RWPE2 (cell line): ENCODE measurements around the gene VPS52.

Source experiments
- ATAC-seq: fragments of 200-7000 bp; cut with Tn5 transposase; 3 replicates; pipeline ENCODE4 v1.9.1; 2021; ENCODE audit warnings: low read depth
- DNase-seq: peaks from one replicate; pipeline ENCODE4 v3.0.0-alpha.2; 2020; ENCODE audit warnings: low spot score
- H3K27ac ChIP-seq: fragments of 450-650 bp; 2 replicates; pipeline ENCODE4 v1.5.1; 2017; ENCODE audit warnings: mild to moderate bottlenecking; ENCODE audit not compliant: poor library complexity, severe bottlenecking
- H3K27me3 ChIP-seq: fragments of 250-450 bp; sonication (Bioruptor Pico); 2 replicates; pipeline ENCODE4 v1.5.1; 2021; ENCODE audit warnings: mild to moderate bottlenecking, moderate library complexity; ENCODE audit not compliant: insufficient read depth, poor library complexity, severe bottlenecking
- H3K36me3 ChIP-seq: fragments of 250-450 bp; sonication (Bioruptor Pico); 2 replicates; pipeline ENCODE4 v1.5.1; 2020; ENCODE audit warnings: low read depth, mild to moderate bottlenecking, moderate library complexity
- H3K4me1 ChIP-seq: fragments of 250-450 bp; sonication (Bioruptor Pico); 2 replicates; pipeline ENCODE4 v1.5.1; 2021; ENCODE audit warnings: mild to moderate bottlenecking, moderate library complexity; ENCODE audit not compliant: insufficient read depth, poor library complexity, severe bottlenecking
- H3K4me3 ChIP-seq: fragments of 250-450 bp; sonication (Bioruptor Pico); 2 replicates; pipeline ENCODE4 v1.5.1; 2021; ENCODE audit warnings: mild to moderate bottlenecking, moderate library complexity; ENCODE audit not compliant: severe bottlenecking
- H3K9me3 ChIP-seq: fragments of 250-450 bp; sonication (Bioruptor Pico); 2 replicates; pipeline ENCODE4 v1.5.1; 2021; ENCODE audit warnings: mild to moderate bottlenecking, moderate library complexity; ENCODE audit not compliant: severe bottlenecking
- CTCF ChIP-seq: fragments of 450-650 bp; IDR thresholded peaks from one replicate; pipeline ENCODE4 v1.5.1; 2017; ENCODE audit warnings: mild to moderate bottlenecking, moderate library complexity; ENCODE audit not compliant: poor library complexity, severe bottlenecking

Gene VPS52

GRCh38 chr6:33301877-33302276, 30.2 kb upstream of the VPS52 start:
- Histone ChIP-seq H3K36me3 (peaks cover 33% of the 10 kb centered on the region), H3K9me3 (no peaks in the 10 kb centered on the region), H3K27ac (no peak overlapping the region), H3K4me3 (no peak overlapping the region), H3K4me1 (no peaks in the 10 kb centered on the region), H3K27me3 (no peaks in the 10 kb centered on the region)
- no peak for DNase-seq
- TF ChIP-seq CTCF: no peak
- ATAC-seq: no peak

- H3K36me3 ChIP-seq: peaks cover 34% of the 10 kb centered on the region
- DNase-seq (no peak), ATAC-seq (peak; percentile 59)
- no peaks in the 10 kb centered on the region for H3K27me3 ChIP-seq
- peak overlapping the region; percentile 65 for H3K4me3 ChIP-seq
- TF ChIP-seq CTCF: peak; percentile 86
- H3K4me1 ChIP-seq: no peaks in the 10 kb centered on the region
- H3K27ac ChIP-seq: peak overlapping the region; percentile 92
- no peaks in the 10 kb centered on the region for H3K9me3 ChIP-seq
These were observed 27.7 kb upstream of the VPS52 start for GRCh38 chr6:33299237-33299944.

- Histone ChIP-seq H3K4me1 (no peaks in the 10 kb centered on the region), H3K36me3 (peaks cover 34% of the 10 kb centered on the region), H3K9me3 (no peaks in the 10 kb centered on the region), H3K27me3 (no peaks in the 10 kb centered on the region), H3K27ac (peak within 1 kb of the TSS; percentile 92), H3K4me3 (peak within 1 kb of the TSS; percentile 65)
- ATAC-seq (peak; percentile 19), DNase-seq (no peak)
- no peak for TF ChIP-seq CTCF
These were observed 27.1 kb upstream of the VPS52 start, which contains the start of gene RGL2 for GRCh38 chr6:33298773-33299236. TSS of gene RGL2 (minus strand) at chr6:33298942. CDS start at chr6:33298610, 332 bp downstream.

GRCh38 chr6:33297956-33298772, 26.5 kb upstream of the VPS52 start:
- Histone ChIP-seq H3K4me3 (peak overlapping the region; percentile 65), H3K9me3 (no peaks in the 10 kb centered on the region), H3K27ac (peak overlapping the region; percentile 92), H3K36me3 (peaks cover 27% of the 10 kb centered on the region), H3K4me1 (no peaks in the 10 kb centered on the region), H3K27me3 (no peaks in the 10 kb centered on the region)
- ATAC-seq (peak; percentile 70), DNase-seq (no peak)
- no peak for TF ChIP-seq CTCF
